Astrocyte of the spinal cord (primary cell): ENCODE data around the gene ATF7IP2.
"Not testable (repeated sequence)": the region's sequence is repeated elsewhere in the genome, so short reads cannot be mapped to it uniquely, and the experiment has no call there.

Experiments used
- DNase-seq: peaks from one replicate; pipeline ENCODE4 v3.0.0; 2011; ENCODE audit warnings: low read depth, low spot score
- H3K4me3 ChIP-seq: 2 replicates; pipeline ENCODE4 v1.5.1; 2011; ENCODE audit warnings: low read depth, mild to moderate bottlenecking, low read length, moderate library complexity
- CTCF ChIP-seq: IDR thresholded peaks from 2 replicates; pipeline ENCODE4 v1.5.1; 2012; ENCODE audit warnings: low read depth, mild to moderate bottlenecking, low read length, inconsistent platforms
- in situ Hi-C: cut with HindIII; loops from 2 replicates; pipeline ENCODE4 v1.10.0; 2017; ENCODE audit warnings: low sequenced_read_pairs

The ATF7IP2 gene

GRCh38 chr16:10453159-10453510 is 67.3 kb downstream of the ATF7IP2 start:
- no peak for DNase-seq
- in situ Hi-C loops: no loop called here
- TF ChIP-seq CTCF: no peak
- no peak overlapping the region for H3K4me3 ChIP-seq

GRCh38 chr16:10465821-10466220 is 80.0 kb downstream of the ATF7IP2 start:
- DNase-seq: no peak
- H3K4me3 ChIP-seq: no peak overlapping the region
- in situ Hi-C loops: no loop called here
- no peak for TF ChIP-seq CTCF

GRCh38 chr16:10466313-10466712 is 80.5 kb downstream of the ATF7IP2 start:
- in situ Hi-C loops: no loop called here
- DNase-seq: no peak
- no peak overlapping the region for H3K4me3 ChIP-seq
- no peak for TF ChIP-seq CTCF

GRCh38 chr16:10466861-10467260 is 81.0 kb downstream of the ATF7IP2 start:
- TF ChIP-seq CTCF: no peak
- H3K4me3 ChIP-seq: no peak overlapping the region
- no peak for DNase-seq
- in situ Hi-C loops: no loop called here

GRCh38 chr16:10476636-10477035 is 90.8 kb downstream of the ATF7IP2 start:
- in situ Hi-C loops, DNase-seq, H3K4me3 ChIP-seq: not testable (repeated sequence)

GRCh38 chr16:10480151-10480550 is 94.3 kb downstream of the ATF7IP2 start:
- DNase-seq: no peak
- in situ Hi-C loops: no loop called here
- no peak overlapping the region for H3K4me3 ChIP-seq
- no peak for TF ChIP-seq CTCF

- no peak overlapping the region for H3K4me3 ChIP-seq
- in situ Hi-C loops: no loop called here
- no peak for DNase-seq
- no peak for TF ChIP-seq CTCF
Observed at GRCh38 chr16:10485159-10485558, 99.3 kb downstream of the ATF7IP2 start.
